K562 (cell line): Measurements from ENCODE around the gene TCF4. TPM values are rescaled to one million over a fixed set of nuclear protein-coding genes. Genes with fewer than 3 reads are reported as not detected.
A peak's percentile ranks its signal among the peaks of the same experiment; 100 is the strongest.

Experiments used
- SIRT6 ChIP-seq: IDR thresholded peaks from one replicate; pipeline ENCODE4 v1.6.1; 2012; ENCODE audit warnings: low read depth, mild to moderate bottlenecking, control low read depth, inconsistent platforms, low read length, moderate library complexity
- polyA plus RNA-seq, 8 experiments: library from polyadenylated mRNA; depleted of rRNA in 4 of 8; stranded (reverse) in 5 of 8; unstranded in 3 of 8; fragments of >200 nt; fragmentation: Nextera tagmentation in 2 of 8; fragmentation: Illumina TruSeq in 1 of 8; extraction: Ambion mirVana in 2 of 8; extraction: Trizol in 1 of 8; gene quantifications; 2 replicates each; pipeline versions ENCODE4 v1.2.1 to v1.2.3, GENCODE V29; 2011 to 2014; ENCODE audit warnings: inconsistent platforms in 1 of 8, missing spikeins in 1 of 8
- total RNA-seq, 7 experiments: library from RNA; depleted of rRNA in 6 of 7; stranded (reverse); fragments of >200 nt in 6 of 7; fragmentation: Illumina TruSeq in 2 of 7; extraction: Trizol in 2 of 7; gene quantifications; 2 replicates each; pipeline versions ENCODE4 v1.2.1 to v1.2.3, GENCODE V29; 2011 to 2021; ENCODE audit warnings: low replicate concordance in 1 of 7
- TF ChIP-seq, protein P1 (sequence below): fragments of 200-600 bp; sonication (generic); IDR thresholded peaks from one replicate; pipeline ENCODE4 v1.6.1; 2012; ENCODE audit warnings: mild to moderate bottlenecking, low read depth, low read length, inconsistent platforms
- TF ChIP-seq, protein P2 (sequence below): IDR thresholded peaks from 2 replicates; pipeline ENCODE4 v1.6.1; 2011; ENCODE audit warnings: borderline replicate concordance, low read depth, mild to moderate bottlenecking, moderate library complexity, low read length; ENCODE audit not compliant: insufficient read depth, poor library complexity, severe bottlenecking
- TF ChIP-seq, protein P3 (sequence below): sonication (generic); formaldehyde crosslinking; IDR thresholded peaks from 2 replicates; pipeline ENCODE4 v1.8.1; 2023; ENCODE audit warnings: missing genetic modification reagents, mild to moderate bottlenecking, borderline replicate concordance
- TF ChIP-seq, protein P4 (sequence below): sonication (generic); formaldehyde crosslinking; IDR thresholded peaks from 2 replicates; pipeline ENCODE4 v1.8.1; 2023; ENCODE audit warnings: mild to moderate bottlenecking, missing genetic modification reagents

TCF4 gene
- total and polyA plus RNA-seq, 9 of the 15 experiments (the other 6 are each of a cell fraction or from before 2014, with no cell fraction given): 4.8 to 24.7 (median 15.2) TPM

DNA sequence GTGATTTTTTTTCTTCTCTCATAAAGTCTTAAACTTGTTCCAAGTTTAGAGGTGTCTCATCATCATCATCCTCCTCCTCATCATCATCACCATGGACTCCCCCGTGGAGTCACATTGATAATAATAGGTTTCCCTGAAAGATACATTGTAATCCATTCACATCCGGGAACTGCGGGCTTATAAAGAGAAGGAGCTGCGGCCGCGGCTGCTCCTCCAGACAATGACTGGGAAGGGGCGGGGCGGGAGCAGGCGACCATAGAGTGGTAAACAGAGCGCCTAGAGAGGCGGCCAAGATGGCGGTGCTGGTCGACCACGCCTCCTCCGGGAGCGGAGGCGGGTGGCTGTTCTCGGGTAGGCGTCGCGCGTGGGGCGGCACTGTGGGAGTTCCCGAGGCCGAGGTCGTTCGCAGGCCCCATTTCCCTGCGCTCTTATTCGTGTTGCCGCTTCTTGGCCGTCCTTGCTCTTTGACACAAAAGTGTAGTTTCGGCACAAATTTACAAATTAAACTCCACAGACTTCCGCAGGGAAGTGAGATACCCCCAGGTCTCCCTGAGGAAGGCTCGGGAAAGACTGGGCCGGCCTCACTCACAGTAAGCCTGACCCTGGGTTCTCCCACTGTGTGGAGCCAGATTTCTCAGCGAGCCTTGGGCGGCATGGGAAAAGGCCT lies 1.8 kb upstream of the TCF4 start (continued):
- TF ChIP-seq, protein P1, sequence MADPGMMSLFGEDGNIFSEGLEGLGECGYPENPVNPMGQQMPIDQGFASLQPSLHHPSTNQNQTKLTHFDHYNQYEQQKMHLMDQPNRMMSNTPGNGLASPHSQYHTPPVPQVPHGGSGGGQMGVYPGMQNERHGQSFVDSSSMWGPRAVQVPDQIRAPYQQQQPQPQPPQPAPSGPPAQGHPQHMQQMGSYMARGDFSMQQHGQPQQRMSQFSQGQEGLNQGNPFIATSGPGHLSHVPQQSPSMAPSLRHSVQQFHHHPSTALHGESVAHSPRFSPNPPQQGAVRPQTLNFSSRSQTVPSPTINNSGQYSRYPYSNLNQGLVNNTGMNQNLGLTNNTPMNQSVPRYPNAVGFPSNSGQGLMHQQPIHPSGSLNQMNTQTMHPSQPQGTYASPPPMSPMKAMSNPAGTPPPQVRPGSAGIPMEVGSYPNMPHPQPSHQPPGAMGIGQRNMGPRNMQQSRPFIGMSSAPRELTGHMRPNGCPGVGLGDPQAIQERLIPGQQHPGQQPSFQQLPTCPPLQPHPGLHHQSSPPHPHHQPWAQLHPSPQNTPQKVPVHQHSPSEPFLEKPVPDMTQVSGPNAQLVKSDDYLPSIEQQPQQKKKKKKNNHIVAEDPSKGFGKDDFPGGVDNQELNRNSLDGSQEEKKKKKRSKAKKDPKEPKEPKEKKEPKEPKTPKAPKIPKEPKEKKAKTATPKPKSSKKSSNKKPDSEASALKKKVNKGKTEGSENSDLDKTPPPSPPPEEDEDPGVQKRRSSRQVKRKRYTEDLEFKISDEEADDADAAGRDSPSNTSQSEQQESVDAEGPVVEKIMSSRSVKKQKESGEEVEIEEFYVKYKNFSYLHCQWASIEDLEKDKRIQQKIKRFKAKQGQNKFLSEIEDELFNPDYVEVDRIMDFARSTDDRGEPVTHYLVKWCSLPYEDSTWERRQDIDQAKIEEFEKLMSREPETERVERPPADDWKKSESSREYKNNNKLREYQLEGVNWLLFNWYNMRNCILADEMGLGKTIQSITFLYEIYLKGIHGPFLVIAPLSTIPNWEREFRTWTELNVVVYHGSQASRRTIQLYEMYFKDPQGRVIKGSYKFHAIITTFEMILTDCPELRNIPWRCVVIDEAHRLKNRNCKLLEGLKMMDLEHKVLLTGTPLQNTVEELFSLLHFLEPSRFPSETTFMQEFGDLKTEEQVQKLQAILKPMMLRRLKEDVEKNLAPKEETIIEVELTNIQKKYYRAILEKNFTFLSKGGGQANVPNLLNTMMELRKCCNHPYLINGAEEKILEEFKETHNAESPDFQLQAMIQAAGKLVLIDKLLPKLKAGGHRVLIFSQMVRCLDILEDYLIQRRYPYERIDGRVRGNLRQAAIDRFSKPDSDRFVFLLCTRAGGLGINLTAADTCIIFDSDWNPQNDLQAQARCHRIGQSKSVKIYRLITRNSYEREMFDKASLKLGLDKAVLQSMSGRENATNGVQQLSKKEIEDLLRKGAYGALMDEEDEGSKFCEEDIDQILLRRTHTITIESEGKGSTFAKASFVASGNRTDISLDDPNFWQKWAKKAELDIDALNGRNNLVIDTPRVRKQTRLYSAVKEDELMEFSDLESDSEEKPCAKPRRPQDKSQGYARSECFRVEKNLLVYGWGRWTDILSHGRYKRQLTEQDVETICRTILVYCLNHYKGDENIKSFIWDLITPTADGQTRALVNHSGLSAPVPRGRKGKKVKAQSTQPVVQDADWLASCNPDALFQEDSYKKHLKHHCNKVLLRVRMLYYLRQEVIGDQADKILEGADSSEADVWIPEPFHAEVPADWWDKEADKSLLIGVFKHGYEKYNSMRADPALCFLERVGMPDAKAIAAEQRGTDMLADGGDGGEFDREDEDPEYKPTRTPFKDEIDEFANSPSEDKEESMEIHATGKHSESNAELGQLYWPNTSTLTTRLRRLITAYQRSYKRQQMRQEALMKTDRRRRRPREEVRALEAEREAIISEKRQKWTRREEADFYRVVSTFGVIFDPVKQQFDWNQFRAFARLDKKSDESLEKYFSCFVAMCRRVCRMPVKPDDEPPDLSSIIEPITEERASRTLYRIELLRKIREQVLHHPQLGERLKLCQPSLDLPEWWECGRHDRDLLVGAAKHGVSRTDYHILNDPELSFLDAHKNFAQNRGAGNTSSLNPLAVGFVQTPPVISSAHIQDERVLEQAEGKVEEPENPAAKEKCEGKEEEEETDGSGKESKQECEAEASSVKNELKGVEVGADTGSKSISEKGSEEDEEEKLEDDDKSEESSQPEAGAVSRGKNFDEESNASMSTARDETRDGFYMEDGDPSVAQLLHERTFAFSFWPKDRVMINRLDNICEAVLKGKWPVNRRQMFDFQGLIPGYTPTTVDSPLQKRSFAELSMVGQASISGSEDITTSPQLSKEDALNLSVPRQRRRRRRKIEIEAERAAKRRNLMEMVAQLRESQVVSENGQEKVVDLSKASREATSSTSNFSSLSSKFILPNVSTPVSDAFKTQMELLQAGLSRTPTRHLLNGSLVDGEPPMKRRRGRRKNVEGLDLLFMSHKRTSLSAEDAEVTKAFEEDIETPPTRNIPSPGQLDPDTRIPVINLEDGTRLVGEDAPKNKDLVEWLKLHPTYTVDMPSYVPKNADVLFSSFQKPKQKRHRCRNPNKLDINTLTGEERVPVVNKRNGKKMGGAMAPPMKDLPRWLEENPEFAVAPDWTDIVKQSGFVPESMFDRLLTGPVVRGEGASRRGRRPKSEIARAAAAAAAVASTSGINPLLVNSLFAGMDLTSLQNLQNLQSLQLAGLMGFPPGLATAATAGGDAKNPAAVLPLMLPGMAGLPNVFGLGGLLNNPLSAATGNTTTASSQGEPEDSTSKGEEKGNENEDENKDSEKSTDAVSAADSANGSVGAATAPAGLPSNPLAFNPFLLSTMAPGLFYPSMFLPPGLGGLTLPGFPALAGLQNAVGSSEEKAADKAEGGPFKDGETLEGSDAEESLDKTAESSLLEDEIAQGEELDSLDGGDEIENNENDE: no peak
- TF ChIP-seq, protein P2, sequence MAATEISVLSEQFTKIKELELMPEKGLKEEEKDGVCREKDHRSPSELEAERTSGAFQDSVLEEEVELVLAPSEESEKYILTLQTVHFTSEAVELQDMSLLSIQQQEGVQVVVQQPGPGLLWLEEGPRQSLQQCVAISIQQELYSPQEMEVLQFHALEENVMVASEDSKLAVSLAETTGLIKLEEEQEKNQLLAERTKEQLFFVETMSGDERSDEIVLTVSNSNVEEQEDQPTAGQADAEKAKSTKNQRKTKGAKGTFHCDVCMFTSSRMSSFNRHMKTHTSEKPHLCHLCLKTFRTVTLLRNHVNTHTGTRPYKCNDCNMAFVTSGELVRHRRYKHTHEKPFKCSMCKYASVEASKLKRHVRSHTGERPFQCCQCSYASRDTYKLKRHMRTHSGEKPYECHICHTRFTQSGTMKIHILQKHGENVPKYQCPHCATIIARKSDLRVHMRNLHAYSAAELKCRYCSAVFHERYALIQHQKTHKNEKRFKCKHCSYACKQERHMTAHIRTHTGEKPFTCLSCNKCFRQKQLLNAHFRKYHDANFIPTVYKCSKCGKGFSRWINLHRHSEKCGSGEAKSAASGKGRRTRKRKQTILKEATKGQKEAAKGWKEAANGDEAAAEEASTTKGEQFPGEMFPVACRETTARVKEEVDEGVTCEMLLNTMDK: peak; percentile 72
- TF ChIP-seq, protein P3, sequence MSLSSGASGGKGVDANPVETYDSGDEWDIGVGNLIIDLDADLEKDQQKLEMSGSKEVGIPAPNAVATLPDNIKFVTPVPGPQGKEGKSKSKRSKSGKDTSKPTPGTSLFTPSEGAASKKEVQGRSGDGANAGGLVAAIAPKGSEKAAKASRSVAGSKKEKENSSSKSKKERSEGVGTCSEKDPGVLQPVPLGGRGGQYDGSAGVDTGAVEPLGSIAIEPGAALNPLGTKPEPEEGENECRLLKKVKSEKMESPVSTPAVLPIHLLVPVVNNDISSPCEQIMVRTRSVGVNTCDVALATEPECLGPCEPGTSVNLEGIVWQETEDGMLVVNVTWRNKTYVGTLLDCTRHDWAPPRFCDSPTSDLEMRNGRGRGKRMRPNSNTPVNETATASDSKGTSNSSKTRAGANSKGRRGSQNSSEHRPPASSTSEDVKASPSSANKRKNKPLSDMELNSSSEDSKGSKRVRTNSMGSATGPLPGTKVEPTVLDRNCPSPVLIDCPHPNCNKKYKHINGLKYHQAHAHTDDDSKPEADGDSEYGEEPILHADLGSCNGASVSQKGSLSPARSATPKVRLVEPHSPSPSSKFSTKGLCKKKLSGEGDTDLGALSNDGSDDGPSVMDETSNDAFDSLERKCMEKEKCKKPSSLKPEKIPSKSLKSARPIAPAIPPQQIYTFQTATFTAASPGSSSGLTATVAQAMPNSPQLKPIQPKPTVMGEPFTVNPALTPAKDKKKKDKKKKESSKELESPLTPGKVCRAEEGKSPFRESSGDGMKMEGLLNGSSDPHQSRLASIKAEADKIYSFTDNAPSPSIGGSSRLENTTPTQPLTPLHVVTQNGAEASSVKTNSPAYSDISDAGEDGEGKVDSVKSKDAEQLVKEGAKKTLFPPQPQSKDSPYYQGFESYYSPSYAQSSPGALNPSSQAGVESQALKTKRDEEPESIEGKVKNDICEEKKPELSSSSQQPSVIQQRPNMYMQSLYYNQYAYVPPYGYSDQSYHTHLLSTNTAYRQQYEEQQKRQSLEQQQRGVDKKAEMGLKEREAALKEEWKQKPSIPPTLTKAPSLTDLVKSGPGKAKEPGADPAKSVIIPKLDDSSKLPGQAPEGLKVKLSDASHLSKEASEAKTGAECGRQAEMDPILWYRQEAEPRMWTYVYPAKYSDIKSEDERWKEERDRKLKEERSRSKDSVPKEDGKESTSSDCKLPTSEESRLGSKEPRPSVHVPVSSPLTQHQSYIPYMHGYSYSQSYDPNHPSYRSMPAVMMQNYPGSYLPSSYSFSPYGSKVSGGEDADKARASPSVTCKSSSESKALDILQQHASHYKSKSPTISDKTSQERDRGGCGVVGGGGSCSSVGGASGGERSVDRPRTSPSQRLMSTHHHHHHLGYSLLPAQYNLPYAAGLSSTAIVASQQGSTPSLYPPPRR (CRISPR knock-in tag): no peak
- TF ChIP-seq SIRT6: no peak
- TF ChIP-seq, protein P4, sequence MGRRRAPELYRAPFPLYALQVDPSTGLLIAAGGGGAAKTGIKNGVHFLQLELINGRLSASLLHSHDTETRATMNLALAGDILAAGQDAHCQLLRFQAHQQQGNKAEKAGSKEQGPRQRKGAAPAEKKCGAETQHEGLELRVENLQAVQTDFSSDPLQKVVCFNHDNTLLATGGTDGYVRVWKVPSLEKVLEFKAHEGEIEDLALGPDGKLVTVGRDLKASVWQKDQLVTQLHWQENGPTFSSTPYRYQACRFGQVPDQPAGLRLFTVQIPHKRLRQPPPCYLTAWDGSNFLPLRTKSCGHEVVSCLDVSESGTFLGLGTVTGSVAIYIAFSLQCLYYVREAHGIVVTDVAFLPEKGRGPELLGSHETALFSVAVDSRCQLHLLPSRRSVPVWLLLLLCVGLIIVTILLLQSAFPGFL: no peak
